GM12892 (cell line): ENCODE results near the gene MTPN.

ENCODE experiments used
- POLR2A ChIP-seq: IDR thresholded peaks from 2 replicates; pipeline ENCODE4 v1.6.1; 2011; ENCODE audit warnings: low read depth, low read length, control low read depth
- POLR2AphosphoS5 ChIP-seq: IDR thresholded peaks from 2 replicates; pipeline ENCODE4 v1.6.1; 2011; ENCODE audit warnings: low read depth, low read length, control low read depth
- TAF1 ChIP-seq: IDR thresholded peaks from 2 replicates; pipeline ENCODE4 v1.6.1; 2011; ENCODE audit warnings: low read depth, mild to moderate bottlenecking, control low read depth, low read length, borderline replicate concordance

- TF ChIP-seq POLR2AphosphoS5 (no peak), POLR2A (no peak), TAF1 (no peak)
Measured at GRCh38 chr7:135946289-135947055, 30.7 kb downstream of the MTPN start.
